GM18909 (cell line): ENCODE data around the gene CBX8.
A peak's percentile ranks its signal among the peaks of the same experiment; 100 is the strongest.

Source experiments
- ATAC-seq: cut with Tn5 transposase; IDR thresholded peaks from one replicate; pipeline ENCODE4 v1.9.1; 2021; ENCODE audit warnings: mild to moderate bottlenecking; ENCODE audit not compliant: unreplicated experiment, poor library complexity

CBX8 gene

DNA sequence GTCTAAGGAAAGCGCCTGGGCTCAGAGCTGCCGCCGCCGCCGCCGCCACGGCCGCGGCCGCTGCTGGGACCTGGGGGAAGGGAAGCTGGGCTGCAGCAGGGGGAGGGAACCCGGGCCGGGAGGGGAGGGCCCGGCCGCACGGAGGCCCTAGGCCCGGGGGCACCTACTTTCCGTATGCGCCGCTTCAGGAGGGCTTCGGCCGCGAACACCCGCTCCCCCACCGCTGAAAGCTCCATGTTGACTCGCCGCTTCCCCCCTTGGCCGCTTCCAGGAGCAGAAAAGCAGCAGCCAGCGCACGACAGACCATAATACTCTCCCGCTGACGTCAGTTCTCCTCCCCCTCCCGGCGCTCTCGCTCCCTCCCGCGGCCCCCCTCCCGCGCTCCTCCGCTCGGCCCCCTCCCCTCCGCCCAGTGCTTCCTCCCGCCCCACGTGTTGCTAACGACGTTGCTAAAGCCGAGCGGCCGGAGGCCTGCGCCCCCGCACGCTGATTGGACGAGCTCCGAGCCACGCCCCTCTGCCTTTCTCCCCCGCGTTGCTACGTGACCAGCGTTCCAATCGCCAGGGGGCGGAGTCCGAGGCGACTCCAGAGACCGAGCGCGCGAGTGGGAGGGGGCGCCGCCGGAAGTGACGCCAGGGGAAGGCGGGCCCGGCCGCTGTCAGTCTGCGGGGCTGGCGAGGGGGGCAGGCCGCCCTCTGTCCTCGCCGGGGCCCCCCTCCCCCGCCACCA lies at the start of gene CBX8:
CBX8 (minus strand) TSS at position 315 of the 729 bp plus-strand sequence; CDS start at position 236, 79 bp downstream.
- ATAC-seq, result peak; percentile 90

DNA sequence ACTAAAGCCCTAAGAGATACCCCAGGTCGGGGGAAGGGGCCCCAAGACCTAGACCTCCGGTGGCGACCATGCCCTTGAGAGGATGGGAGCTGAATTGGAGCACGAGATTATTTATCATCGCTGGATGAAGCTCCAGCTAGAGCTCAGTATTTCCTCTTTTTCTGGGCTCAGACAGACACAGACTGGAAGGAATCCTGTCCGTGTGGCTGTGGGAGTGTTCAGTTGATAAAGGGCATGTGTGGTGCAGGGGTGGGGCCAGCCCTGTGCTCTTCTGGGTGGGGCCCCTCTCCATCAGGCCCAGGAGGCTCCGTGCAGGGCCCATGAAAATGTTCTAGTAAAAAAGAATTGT lies 48.7 kb upstream of the CBX8 start:
- ATAC-seq, result no peak

DNA sequence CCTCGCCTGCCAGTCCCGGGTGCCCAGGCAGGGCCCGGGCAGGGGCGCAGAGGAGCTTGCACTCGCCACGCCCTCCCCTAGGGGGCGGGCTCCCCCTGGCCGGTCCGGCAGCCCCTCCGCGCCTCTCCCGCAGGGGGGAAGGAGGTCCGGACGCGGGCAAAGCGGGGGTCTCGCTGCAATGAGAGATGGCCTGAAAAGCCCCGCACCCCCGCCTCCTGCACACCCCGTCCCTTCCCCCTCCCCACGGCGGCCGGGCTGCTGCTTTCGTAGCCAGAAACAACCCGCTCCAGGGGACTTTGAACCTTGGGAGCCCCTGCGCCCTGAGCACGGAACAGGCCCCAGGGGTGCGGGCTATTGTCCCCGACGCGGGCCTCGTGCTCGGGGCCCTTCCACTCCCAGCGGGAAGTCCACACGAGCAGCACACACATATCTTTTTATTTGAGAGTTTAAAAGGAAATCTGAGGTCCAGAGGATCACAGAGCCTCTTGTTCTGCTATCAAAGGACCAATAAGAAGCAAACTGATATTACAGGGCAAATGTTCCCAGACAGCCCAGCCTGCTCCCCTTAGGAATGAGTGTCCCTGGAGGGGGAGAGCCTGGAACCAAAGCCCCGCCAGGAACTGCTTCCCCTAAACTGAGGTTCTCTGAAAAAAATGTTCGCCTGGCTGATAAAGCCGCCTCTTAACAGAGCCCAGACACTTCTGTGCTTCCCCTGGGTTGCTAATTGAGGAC lies 48.2 kb upstream of the CBX8 start:
- no peak for ATAC-seq

DNA sequence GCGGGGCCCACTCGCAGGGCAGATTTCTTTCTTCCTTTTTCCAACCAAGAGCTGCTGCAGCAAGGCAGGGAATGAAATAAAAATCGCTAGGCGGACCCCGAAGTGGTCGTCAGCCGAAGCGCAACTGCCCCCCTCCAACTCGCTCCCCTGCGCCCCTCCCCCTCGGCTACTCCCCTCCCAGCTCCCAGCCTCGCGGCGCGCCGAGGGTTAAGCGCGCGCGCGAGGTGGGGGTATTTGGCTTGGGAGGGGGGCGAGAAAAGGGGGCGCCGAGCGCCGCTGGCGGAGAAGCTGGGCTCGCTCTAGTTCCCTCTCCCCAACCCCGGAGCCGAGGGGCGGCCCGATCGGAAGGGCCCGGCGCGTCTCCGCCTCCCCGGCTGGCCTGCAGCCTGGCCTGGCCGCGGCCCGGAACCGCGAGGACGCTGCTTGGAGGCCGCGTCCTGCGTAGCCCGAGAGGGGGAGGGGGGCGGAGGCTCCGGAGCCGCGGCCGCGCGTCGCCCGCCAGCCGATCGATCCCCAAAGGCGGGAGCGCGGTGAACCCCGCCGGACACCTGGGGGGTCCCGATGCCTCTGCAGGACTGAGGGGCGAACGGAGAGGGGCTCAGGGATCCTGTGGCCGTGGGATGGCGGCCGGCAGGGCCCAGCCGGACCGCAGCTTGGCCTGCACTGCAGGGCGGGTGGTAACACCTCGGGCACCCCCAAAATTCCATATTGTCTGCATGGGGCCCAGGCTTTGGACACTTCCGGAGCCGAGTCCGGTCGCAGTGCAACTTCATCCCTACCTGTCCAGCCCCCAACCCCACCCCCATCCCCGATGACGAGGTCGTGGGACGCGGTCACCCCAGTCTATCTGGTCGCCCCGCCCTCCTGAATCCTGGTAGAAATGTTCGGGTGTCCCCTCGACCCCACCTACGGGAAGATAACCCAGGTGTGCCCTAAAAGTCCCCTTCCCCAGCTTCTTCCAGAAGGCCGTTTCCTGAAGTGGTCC lies 47.2 kb upstream of the CBX8 start:
- no peak for ATAC-seq

DNA sequence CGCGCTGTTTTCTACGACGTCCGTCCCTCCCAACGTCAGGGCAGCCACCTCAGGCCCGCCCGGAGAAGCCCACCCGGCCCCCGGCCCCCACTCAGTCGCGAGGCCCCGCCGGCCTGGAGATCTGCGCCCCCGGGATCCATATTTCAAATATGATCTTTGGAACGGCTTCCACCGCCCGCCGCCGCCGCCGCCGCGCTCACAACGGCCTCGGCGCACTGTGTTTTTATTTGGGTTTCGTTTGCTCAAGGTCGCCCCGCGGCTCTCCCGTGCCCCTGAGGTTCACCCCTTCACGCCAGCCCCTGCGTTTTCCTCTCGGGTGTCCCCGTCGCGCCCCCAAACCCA lies 46.6 kb upstream of the CBX8 start:
- ATAC-seq, result no peak

DNA sequence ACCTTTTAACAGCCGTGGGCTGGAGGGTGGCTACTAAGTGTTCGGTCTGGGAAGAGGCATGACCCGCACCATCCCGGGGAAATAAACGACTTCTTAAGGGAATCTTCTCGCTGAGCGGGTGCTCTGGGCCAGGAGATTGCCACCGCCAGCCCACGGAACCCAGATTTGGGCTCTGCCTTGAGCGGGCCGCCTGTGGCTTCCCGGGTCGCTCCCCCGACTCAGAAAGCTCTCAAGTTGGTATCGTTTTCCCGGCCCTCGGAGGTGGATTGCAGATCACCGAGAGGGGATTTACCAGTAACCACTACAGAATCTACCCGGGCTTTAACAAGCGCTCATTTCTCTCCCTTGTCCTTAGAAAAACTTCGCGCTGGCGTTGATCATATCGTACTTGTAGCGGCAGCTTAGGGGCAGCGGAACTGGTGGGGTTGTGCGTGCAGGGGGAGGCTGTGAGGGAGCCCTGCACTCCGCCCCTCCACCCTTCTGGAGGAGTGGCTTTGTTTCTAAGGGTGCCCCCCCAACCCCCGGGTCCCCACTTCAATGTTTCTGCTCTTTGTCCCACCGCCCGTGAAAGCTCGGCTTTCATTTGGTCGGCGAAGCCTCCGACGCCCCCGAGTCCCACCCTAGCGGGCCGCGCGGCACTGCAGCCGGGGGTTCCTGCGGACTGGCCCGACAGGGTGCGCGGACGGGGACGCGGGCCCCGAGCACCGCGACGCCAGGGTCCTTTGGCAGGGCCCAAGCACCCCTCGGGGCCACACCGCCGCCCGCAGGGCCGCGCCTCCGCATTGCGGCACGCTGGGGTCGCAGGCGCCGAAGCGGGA lies 46.0 kb upstream of the CBX8 start:
- ATAC-seq, result no peak

DNA sequence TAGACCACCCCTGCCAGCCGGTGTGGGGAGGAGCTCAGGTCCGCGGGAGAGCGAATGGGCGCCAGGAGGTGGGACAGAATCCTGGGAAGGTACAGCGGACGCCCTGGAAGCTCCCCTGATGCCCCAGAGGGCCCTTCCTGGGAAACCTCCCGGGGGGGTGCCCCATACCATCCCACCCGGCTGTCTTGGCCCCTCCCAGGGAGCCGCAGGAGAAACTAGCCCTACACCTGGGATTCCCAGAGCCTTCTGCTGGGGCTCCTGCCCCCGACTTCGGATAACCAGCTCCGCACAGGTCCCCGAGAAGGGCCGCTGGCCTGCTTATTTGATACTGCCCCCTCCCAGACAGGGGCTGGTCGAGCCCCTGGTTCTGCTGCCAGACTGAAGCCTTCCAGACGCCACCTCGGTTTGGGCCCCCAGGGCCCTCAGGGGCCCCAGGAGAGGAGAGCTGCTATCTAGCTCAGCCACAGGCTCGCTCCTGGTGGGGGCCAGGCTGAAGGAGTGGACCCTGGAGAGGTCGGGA lies 45.3 kb upstream of the CBX8 start:
- ATAC-seq, result no peak

DNA sequence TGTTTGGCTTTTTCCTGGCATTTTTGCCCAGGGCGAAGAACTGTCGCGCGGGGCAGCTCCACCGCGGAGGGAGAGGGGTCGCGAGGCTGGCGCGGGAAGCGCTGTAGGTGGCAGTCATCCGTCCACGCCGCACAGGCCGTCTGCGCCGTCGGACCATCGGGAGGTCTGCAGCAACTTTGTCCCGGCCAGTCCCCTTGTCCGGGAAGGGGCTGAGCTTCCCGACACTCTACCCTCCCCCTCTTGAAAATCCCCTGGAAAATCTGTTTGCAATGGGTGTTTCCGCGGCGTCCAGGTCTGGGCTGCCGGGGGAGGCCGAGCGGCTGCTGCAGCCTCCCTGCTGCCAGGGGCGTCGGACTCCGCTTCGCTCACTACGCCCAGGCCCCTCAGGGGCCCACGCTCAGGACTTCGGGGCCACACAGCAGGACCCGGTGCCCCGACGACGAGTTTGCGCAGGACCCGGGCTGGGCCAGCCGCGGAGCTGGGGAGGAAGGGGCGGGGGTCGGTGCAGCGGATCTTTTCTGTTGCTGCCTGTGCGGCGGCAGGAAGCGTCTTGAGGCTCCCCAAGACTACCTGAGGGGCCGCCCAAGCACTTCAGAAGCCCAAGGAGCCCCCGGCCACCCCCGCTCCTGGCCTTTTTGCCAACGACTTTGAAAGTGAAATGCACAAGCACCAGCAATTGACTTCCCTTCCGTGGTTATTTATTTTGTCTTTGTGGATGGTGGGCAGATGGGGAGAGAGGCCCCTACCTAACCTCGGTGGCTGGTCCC lies 44.7 kb upstream of the CBX8 start:
- no peak for ATAC-seq

DNA sequence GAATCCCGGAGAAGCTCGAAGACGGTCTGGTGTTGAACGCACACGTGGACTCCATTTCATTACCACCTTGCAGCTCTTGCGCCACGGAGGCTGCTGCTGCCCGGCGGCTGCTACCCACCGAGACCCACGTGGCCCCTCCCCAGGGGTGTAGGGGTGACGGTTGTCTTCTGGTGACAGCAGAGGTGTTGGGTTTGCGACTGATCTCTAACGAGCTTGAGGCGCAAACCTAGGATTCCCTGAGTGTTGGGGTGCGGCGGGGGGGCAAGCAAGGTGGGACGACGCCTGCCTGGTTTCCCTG lies 44.1 kb upstream of the CBX8 start:
- ATAC-seq, result no peak

DNA sequence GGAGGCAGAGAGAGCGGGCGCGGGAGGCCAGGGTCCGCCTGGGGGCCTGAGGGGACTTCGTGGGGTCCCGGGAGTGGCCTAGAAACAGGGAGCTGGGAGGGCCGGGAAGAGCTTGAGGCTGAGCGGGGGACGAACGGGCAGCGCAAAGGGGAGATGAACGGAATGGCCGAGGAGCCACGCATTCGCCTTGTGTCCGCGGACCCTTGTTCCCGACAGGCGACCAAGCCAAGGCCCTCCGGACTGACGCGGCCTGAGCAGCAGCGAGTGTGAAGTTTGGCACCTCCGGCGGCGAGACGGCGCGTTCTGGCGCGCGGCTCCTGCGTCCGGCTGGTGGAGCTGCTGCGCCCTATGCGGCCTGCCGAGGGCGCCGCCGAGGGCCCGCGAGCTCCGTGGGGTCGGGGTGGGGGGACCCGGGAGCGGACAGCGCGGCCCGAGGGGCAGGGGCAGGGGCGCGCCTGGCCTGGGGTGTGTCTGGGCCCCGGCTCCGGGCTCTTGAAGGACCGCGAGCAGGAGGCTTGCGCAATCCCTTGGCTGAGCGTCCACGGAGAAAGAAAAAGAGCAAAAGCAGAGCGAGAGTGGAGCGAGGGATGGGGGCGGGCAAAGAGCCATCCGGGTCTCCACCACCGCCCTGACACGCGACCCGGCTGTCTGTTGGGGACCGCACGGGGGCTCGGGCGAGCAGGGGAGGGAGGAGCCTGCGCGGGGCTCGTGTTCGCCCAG lies 43.6 kb upstream of the CBX8 start:
- ATAC-seq, result no peak

DNA sequence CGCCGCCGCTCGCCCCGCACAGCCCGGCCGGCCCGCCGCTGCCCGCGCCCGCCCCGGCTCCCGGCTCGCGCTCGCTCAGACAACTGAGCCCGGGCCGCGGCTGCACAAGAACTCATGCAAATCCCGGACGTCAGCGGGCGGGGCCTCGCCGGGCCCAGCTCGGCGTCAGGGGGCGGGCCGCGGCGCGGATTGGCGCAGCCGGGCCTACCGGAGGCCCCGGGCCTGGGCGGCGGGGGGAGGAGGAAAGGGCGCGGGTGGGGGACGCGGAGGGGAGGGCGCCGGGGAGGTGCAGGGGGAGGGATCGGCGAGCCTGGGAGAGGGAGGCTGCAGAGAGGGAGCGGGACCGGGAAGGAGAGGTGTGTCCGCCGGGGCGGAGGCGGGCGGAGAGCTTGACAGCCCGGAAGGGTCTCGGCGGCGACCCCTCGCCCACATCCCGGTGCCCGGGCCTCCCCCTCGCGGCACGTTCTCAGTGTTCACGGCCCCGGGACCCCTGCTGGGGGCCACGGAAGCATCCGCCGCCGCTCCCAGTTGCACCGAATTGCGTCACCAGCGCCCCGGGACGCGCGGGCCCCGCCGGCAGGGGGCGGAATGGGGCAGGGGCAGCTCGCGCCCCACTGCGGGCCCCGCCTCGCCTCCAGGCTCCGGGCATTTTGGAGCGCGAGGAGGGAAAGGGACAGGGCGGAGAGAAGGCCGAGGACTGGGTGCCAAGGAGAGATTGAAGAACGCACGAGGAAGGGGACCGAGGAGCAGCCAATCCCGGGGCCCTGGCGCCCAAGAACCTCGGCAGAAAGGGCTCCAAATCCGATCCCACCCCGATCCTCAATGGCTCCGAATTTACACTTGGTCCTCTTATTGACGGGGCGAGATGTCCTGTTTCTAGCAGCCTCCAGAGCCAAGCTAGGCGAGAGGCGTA lies 42.7 kb upstream of the CBX8 start, which contains the start of gene CBX4:
CBX4 (minus strand) TSS at position 85 of the 913 bp plus-strand sequence. CDS start 189 bp downstream, outside the sequence.
- ATAC-seq, result peak; percentile 59

DNA sequence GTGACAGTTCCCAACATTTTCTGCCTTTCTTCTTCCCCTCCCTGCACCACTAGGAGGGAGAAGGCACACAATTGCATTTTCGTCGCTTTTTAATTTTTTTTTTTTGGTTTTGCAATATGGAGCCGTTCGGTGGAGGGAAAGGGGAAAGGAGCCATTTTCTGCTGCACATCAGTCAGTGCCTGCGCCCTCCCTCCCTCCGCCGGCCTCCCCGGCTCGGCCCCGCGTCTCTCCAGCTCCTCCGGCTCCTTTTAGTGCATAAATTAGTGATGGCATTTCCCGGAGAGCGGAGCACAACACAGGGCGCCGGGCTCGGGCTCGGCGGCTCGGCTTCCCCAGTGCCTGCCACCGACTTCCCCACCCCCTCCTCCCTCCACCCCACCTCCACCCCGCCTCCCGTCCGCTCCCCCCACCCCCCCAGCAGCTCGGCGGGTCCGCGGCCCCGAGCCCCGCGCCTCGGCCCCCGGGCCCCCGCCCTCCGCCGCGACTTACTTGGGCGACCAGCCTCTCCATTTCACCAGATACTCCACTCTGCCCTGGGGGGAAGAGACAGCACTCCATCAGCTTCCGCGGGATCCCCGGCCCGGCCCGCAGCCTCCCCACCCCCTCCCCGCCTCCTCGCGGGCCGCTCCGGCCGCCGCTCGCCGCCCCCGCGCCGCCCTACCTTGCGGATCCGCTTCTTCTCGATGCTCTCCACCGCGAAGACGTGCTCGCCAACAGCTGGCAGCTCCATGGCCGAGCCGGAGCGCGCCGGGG lies 41.8 kb upstream of the CBX8 start:
- ATAC-seq, result peak; percentile 22

DNA sequence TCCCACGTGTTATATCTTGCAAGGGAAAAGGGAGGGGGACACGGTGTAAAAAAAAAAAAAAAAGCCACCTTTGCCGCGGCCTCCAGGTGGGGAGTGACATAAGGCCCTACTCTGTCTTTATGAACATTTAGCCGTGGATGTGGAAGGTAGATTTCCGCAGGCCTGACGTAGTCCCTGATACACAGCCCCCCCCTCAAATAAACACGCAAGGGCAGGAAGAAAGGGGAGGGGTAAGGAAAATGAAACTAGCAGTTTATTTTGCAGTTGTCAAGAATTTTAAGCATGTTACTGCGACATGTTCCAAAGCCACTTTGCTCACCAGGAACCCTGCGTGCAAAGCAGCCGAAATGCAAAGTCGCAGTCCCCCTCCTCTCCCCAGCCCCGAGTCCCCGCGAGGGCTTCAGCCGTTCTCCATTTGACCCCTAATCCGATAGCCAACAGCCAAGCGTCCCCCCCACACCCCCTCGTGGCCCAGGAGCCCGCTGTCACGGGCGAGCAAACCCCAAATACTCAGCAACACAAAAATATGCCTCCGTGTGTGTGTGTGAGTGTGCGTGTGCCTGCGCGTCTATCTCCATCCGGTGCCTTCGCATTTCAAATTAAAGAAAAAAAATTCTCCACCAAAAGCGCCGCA lies 41.1 kb upstream of the CBX8 start:
- ATAC-seq, result no peak

DNA sequence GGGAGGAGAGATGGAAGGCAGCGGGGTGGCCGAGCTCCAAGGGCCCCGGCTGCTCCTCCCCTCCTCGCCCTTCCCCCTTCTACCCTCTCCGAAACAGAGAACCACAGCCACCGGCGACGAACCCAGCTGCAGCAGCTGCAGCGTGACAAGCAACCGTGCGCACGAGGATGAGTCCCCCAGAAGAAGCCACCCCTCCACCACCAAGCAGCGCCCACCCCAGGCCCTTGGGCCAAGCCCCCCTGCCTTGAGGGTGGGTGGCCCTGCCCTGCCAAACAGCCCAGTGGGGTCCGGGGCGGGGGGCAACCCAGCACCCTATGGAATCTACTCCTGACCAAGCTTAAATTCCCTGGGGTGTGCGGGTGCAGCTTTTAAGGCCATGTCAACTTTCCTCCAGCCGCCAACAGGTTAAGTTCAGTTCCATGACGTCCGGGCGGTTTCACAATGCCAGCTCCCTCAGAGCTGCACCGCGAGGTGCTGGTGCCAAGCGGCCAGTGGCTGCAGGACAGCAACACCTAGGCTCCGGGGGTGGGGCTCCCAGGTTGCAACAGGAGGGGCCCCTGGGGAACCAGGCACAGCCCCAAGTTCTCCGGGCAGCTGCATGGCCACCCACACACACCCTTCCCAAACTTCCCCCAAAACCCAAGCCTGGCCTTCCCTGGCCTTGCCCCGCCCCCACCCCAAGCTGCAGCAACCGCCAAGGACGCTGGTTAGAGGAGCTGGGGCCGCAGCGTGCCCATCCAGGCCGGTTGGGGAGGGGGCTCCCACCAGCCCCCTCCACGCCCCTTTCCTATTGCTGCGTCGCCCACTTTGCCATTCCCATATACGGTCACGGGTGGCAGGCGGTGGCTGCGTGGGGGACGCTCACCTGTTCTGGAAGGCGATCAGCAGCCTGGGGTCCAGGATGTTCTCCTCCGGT lies 40.4 kb upstream of the CBX8 start:
- peak; percentile 29 for ATAC-seq

DNA sequence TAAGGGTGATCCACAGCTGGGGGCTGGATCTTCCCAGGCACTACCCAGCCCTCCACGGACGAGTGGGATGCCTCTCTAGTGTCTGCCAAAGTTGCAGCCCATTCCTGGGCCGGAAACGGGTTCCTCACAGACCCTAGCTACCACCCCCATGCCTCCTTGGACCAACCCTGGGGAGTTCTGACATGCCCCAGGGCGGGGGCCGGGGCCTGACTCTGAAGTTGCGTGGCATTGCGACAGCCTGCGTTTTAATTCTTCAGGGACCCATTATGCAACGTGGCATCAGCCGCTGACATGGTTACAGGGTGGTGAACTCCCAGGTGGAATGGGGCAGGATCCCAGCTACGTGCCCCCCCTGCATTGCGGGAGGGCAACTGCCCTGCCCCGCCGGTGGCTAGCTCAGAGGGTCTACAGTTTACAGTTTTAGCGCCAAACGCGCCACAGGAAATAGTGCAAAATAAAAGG lies 39.7 kb upstream of the CBX8 start:
- ATAC-seq, result no peak
